Stimulated activated CD4-positive, alpha-beta T cell treated with anti-CD3 and anti-CD28 coated beads, Interleukin-2, amount 100 ng/mL, for 4 hours (primary cell): Measurements from ENCODE around the gene CD28.
A peak's percentile ranks its signal among the peaks of the same experiment; 100 is the strongest.

Experiments used
- DNase-seq: peaks from one replicate; pipeline ENCODE4 v3.0.0-alpha.2; 2020; ENCODE audit warnings: low read depth

Gene CD28

DNA sequence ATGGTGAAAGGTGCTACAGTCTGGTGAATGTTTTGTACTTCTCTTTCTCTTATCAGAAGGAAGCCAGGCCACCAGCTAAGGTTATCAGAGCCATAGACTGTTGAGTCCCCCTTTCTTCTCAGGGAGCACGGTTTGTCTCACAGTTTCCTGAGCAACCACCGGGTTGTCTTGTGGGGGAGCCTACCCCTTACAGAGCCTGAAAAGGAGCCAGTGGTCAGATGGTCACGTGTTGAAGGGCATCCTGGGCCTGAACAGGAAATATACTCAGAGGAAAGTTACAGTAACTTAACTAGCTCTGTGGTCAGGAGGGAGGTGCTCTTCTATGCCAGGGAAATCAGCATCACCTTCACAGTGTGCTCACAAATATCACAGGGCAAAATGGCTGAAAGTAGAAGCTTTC is 11.6 kb downstream of the CD28 start:
- no peak for DNase-seq

DNA sequence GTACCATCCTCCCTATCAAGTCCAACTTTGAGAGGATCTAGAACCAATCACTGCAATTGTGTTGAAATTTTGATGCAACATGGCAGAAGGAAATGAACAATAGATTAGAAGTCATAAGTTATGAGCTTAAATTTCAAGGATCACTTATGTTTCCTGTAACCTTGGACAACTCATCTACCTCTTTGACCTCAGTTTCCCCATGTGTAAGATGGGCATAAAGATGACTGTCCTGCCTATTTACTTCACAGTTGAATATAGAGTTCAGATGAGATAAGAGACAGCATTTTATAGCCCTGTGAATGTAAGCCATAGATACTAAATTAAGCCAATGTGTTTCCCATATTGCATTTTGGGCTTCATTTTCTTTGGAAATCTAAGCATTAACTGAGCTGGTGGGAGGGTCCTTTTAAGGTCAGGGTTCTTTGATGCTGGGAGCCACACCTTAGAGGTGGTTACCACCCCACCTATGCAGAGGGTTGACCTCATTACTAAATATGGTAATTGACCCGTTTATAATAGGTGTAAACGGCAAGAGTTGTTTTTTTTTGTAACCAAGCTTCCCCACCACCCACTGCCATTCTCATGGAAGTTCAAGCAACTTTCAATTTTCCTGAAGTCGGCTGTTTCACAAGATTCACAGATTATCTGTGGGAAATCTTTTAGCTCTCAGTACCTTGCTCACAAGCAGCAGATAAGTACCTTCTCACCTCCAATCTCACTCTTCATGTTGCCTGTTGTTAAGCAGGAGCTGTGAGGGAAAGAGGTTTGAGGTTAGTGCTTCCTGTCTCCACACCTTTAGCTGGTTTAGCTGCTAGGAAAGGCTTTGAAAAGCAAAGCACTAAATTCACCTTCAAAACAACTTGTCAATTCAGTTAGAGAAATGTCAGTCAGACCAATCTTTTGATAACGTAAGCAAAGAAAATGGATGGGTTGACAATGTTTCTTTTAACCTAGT is 13.3 kb downstream of the CD28 start:
- DNase-seq: no peak

DNA sequence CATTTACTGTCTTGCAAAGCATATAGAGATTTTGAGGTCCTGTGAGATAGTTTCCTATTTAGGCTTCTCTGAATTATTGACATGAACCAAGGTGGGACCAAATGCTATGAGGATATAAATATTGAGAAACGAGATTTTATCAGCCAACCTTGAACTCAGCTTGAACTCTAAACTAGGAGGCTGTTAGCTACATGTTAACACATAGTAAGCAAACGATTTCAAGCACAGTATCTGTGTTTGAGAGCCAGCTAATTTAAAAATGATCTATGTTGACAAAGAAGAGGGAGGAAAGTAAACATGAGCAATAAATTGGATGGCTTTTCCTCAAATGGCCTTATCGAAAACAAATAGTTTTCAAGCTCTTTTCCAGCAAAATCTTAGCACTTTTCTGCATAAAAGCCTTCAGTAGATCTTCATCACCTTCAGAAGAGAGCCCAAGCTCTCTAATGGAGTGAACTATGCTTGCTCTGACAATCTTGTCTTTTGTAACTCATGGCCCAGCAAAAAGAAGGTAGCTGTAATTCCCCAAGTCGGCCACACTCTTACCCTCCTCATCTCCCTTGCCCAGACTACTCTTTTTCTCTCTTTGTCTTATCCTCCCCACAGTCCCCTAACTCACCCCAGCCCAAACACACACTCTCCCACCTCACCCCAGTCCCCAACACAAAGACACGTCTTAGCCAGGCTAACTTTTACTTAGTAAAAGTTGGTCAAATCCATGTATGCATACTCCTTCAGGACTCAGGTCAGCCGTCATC is 14.7 kb downstream of the CD28 start:
- no peak for DNase-seq

DNA sequence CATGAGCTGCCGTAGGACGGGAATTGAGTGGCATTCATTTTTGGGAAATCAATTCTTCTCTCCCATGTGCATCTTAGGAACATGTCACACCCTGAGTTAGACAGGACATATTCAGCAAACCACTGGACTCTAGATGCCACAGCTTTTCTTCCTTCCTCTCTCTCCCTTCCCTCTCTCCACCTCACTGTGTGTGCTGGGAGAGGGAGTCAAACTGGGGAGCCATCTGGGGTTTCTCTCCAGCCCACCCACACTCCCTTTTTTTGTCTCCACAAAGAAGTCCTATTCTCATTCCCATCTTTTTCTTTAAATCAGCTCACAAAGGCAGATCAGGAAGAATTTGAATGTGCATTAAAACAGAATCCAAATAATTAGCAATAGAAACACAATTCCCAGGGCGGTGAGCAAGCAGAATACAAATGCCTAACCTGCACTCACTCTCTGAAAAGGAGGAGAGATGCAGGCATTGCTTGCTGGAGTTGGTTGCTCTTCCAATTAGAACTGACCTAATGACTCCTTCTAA is 15.4 kb downstream of the CD28 start:
- DNase-seq: no peak

DNA sequence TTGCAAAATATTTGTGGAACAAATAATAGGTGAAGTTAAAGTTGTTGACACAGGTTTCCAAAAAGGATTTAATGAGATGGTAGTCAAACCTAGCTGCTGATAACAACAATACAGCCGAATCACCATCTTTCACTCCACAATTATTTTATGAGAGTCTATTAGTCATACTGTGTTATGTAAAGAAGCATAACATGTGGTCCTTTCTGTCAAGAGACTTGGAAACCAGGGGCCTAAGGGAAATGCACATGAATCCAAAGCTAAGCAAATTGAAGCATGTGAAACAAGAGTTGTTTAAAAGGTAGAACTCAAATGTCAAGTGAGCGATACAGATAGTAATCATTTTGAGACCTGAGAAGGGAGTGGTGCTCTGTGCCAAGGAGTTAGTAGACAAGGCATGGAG is 16.0 kb downstream of the CD28 start:
- DNase-seq: no peak

DNA sequence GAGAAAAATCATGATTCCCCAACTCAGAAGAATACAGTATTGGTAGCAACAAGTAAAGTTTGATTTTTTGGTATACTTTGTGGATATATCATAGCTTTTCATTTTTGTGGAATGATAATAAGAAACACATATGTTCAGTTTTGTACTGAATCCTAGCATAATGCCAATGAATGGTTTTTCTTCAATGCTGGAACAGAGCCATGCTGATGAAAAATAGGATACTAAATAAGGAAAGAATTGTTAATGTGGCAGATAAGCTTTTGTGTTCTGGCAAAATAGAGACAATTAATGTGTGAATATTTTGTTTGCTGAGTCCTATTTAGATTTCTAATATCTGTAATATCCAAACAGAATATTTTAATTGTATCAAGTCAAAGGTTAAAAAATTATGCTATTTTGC is 21.9 kb downstream of the CD28 start:
- DNase-seq: no peak

DNA sequence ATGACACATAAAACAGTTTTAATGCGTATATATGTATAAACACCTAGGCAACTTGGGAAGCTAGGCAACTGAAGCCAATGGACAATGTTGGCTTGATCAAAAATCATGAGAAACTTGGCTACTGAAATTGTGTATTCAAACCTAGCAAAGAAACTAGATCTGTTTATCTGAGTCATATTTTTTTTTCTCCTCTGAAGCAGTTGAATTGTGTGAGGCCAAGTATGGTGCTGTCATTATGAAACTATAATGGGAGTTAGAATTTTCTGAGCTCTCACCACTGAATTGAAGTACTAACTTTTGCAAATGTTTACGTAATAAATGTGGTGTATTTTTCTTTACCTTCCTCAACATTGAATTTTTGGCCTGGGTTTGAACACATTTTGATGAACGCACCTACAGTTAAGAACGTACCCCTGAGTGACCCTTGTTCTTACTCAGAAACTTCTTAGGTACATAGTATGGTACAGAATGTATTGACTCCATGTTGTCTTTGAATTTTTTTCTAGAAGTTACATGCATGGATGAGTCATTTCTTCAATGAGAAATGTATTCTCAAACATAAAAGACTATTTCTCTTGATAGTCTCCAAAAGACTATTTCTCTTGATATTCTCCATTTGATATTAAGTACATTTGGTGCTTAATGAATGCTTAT is 23.8 kb downstream of the CD28 start:
- no peak for DNase-seq

DNA sequence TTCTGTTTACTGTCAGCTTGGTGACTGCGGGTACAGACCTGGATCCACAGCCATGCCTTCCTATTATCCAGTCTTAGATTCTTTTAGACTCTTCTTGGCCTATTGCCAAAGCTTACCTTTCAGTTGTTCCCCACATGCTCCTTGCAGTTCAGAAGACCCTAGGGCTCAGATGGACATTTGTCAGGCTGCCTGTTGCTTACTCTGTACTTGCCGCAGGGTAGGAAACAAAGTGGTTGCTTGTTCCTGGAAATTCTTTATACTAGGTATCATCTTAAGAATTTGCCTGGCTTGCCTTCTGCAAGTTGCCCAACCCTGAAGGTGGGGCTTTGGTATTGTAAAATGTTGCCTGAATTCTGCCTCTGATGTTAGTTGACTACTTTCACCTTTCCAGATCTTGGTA is 24.4 kb downstream of the CD28 start:
- DNase-seq: no peak

DNA sequence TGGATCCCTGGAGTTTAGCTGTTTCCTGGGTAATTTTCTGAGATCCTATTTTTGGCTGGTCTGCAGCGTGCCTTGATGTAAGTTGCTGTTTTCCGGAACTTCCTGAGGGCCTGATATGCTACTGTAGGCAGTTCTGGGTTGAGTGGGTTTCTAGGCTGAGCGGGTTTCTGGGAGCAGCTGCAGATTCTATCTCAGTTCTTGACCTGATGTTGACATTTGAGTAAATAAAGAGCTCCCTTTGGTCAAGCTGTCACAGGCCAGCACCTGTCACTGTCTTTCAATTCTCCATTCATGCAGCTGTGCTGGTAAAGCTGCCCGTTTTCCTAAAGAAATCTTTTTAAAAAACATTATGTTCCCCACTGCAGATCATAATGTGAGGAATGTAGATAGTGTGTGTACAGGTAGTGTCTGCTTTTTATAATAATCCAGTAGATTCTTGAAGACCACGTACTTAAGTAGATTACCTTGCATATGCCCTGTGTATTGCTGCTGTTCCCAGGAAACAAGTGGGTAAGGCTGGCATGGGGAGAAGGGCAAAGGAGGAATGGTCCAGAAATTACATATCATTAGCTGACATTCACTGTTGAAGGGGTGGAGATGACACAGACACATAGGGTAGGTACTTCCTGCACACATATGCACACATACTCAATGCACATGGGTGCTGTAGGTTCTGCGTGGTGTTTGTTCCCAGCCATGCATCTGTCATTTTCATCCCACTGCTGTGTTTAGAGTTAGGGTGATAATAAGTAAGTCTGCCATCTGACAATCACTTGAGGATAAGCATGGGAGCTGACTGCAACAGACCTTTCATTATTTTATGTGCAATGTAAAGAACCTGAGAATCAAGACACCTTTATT is 25.9 kb downstream of the CD28 start:
- DNase-seq: no peak

DNA sequence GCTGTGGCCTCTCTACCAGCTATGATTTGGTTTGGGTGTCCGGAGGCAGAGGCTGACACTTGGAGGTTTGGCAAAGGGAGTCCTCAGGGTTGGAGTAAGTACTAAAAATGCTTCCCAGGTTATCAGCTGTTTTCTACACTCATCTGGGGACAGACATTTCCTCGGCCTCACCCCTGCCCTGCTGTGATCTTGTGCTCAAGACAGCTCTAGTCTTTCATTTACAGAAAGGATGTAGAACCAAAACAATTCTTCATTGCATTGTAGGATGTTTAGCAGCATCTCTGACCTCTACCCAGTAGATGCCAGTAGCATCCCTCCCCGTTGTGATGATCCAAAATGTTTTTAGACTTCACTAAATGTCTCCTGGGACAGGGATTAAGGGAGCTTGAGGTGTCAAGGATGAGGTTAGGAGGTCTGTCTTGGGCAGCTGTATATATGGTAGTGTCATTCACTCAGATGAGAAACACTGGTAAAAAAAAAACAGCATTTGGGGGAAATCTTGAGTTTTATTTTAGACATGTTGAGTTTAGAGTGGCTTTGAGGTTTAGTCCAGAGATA is 26.6 kb downstream of the CD28 start:
- no peak for DNase-seq

DNA sequence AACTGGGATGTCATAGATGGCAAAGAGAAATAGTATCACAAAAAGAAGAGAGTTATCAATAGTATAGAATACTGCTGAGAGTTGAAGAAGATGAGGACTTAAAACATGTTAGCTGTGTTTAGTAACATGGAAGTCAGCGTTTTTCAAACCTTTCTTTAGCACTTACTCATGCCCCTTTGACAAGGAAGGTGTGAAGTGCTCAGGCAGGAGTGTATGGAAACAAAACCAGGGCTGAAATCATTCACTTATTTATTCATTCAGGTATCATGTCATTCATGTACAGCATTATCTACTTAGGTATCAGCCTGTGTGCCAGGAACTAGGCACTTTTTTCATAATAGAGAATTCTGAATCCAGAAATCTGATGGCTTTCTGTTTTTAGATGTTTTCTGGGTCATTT is 27.2 kb downstream of the CD28 start:
- DNase-seq: no peak

DNA sequence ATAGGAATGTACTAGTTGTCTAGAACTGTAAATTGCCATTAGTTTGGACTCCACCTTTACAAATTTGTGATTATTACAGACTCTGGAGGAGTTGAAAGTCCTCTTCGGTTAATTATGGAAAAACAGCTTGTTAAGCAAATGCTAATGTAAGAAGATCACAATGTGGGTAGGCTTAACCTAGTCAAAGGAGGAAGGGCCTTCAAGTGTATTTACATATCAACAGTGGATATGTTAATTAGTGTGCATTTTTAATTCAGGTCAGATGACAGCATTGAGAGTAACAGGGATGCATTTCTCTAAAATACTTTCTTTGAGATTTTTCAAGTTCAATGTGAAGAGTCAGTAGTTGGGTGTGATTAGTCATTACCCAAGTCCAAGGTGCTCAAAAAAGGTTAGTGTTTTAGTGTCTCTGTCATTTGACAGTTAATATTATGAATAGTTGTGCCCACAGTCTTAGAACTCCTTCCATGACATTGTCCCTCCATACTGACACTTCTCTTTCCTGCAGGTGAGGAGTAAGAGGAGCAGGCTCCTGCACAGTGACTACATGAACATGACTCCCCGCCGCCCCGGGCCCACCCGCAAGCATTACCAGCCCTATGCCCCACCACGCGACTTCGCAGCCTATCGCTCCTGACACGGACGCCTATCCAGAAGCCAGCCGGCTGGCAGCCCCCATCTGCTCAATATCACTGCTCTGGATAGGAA is 28.0 kb downstream of the CD28 start:
- no peak for DNase-seq

DNA sequence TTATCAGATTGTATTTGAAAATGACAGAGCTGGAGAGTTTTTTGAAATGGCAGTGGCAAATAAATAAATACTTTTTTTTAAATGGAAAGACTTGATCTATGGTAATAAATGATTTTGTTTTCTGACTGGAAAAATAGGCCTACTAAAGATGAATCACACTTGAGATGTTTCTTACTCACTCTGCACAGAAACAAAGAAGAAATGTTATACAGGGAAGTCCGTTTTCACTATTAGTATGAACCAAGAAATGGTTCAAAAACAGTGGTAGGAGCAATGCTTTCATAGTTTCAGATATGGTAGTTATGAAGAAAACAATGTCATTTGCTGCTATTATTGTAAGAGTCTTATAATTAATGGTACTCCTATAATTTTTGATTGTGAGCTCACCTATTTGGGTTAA is 30.9 kb downstream of the CD28 start:
- DNase-seq: no peak

DNA sequence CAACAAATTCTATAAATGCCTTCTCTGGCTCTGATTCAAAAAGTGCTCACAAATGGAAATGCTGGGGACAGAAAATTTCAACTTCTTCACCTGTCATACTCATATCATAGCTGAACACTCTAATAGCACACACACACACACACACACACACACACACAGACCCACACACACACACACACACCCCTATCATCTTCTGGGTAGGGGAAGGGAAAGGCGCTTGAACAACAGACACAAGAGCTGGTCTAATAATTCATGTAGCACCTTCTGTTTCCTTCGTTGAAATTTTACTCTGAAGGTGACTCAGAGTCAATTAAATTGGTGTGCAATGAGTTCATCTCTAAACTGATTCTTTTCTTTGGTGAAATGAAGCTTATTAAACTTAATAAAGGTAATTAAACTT is 32.9 kb downstream of the CD28 start:
- DNase-seq: no peak

DNA sequence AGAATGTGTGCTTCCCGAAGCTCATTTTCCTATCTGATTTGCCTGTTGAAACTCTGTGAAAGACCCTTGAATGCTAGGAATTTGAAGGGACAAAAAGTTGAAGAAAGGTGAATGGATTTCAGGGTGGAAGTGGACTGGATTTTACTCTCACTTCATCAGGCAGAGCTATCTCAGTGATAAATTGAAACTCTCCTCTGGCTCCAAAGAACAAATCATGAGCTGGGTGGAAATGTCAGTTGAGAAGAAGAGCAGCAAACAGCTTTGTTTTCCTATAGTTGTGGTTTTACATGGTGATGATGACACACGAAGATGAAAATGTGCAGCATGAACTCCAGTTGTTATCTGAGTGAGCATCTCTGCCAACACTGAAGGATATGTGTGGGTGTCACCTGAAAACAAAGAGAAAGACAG is 34.4 kb downstream of the CD28 start:
- peak; percentile 49 for DNase-seq

DNA sequence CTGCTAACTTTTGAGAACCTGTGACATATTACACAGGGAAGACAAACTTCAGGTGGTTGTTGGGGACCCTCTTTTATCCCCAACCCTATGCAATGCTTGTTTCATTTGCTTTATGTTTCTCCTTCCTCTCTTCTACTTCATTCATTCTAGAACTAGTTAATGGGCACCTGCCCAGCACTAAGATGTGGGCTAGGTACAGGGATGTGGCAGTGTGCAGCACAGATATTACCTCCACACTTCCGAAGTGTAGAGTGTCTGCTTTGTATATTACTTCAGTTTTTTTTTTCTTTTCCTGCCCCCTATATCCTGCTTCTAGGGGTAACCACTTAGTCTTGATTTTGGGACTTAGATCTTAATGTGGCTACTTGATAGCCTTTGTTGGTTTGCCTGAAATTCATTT is 35.1 kb downstream of the CD28 start:
- no peak for DNase-seq

DNA sequence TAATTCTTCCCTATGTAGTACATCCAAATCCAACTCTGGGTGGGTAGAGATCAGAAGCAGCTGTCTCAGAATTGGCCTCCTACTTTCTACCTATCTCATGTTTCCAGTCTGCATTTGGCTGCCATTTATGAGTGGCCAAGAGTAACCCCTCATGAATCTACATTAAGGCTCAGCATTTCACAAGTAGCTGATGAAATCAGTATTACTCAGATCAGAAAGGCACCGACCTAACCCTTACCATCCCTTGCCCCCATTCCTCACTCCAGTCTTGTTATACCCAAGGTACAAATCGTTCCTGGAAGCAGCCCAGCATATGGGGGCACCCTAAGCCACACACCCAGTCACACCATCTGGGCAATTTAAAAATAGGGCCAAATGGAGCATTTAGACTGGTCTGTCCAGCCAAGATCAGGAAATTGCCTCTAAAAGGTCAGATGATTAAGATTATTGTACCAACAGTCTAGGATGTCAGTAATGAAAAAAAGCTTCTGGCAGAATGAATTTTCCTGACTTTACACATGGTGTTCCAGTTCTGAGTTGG is 37.1 kb downstream of the CD28 start:
- no peak for DNase-seq

DNA sequence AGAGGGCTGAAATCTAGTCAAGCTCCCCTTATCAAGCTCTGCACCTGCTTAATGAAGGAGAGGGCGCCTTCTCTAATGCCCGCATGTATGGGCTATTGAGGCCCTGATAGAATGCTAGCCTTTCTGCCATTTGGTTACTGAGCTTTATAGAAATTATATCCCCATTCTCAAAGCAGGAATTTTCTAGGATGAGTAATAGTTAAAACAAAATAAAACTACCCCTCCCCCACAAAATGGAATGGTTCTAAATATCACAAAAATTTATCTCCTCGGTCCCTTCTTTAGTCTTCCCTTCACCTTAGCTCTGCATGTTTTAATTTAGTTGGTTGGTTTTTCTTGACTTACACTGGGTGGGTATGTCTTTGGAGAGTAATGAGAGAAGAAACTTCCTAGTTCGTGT is 37.7 kb downstream of the CD28 start:
- DNase-seq: no peak

DNA sequence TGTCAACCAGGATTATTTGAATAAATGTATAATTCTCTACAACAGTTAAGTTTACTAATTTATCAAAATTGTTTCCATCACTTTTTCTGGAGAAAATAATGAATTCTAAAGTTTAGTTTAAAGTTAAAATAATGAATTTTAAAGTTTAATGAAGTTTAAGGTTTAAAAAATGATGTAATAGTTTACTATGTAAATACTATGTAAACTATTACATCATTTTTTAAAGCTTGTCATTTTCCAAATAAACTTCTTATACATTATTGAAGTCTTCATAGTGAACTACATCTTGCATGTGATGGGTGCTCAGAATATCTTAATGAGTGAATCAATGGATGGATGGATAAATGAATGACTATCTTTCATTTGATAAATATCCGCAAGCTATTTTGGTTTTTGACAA is 38.8 kb downstream of the CD28 start:
- no peak for DNase-seq

DNA sequence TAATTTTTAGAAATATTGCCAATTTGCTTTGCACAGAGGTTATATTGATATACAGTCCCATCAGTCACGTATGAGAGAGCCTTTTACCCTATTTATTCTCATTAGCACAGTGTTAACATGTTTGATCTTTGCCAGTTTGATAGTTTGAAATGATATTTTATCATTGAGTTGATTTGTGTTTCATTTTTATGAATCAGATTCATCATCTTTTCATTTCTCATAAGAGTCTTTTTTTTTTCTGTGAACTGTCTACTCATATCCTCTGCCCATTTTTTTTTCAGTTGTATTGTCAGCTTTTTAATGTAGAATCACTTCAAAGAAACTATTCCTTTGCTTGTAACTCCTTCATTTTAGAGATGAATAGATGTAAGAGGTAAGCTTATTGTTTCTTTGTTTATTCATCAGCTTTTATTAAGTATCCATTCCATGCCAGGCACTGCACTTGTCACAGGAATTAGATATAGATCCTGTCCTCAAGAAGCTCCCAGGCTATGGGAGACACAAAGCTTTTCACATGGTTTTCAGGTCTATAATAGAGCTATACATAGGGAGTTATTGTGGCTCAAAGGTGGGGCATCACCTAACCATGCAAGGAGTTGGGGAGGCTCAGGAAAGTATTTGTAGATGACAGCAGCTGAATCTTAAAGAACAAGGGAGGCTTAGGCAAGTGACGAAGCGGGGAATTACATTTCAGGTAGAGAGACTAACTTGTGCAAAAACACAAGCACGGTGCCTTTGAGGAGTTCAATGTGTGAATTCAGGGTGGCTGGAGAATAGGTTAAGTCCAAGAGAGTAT is 42.1 kb downstream of the CD28 start:
- no peak for DNase-seq
